Gastroesophageal sphincter (tissue), 3 donors: ENCODE results near the gene BLTP1.

Experiments
- CTCF ChIP-seq, 4 experiments: fragments of 200-600 bp in 2 of 4; fragments of 450-650 bp in 2 of 4; sonication (generic) in 1 of 4; IDR thresholded peaks; one replicate each; pipeline ENCODE4 v1.5.1; 2017 to 2019; ENCODE audit warnings: antibody characterized with exemption in 4 of 4, mild to moderate bottlenecking in 2 of 4, moderate library complexity in 2 of 4
- EP300 ChIP-seq: sonication (generic); formaldehyde crosslinking; IDR thresholded peaks from one replicate; pipeline ENCODE4 v1.6.1; 2017; ENCODE audit warnings: antibody characterized with exemption, mild to moderate bottlenecking
- POLR2A ChIP-seq, 2 donors: fragments of 450-650 bp; IDR thresholded peaks; one replicate each; pipeline ENCODE4 v1.6.1; 2017; ENCODE audit warnings: antibody characterized with exemption in 2 of 2, mild to moderate bottlenecking in 2 of 2, moderate library complexity in 1 of 2

GRCh38 chr4:122118243-122118642 is 33.9 kb upstream of the BLTP1 start:
- no peak for TF ChIP-seq CTCF (IDR thresholded peaks at IDR 0.05)
- TF ChIP-seq POLR2A (IDR thresholded peaks at IDR 0.05) = no peak
- TF ChIP-seq EP300 = no peak
